GM21717 (cell line): ENCODE data around the gene SERTAD4.
"Not testable (repeated sequence)": the region's sequence is repeated elsewhere in the genome, so short reads cannot be mapped to it uniquely, and the experiment has no call there.

Experiments
- ATAC-seq: cut with Tn5 transposase; IDR thresholded peaks from one replicate; pipeline ENCODE4 v1.9.1; 2021; ENCODE audit warnings: mild to moderate bottlenecking, moderate library complexity; ENCODE audit not compliant: unreplicated experiment

Gene SERTAD4

DNA sequence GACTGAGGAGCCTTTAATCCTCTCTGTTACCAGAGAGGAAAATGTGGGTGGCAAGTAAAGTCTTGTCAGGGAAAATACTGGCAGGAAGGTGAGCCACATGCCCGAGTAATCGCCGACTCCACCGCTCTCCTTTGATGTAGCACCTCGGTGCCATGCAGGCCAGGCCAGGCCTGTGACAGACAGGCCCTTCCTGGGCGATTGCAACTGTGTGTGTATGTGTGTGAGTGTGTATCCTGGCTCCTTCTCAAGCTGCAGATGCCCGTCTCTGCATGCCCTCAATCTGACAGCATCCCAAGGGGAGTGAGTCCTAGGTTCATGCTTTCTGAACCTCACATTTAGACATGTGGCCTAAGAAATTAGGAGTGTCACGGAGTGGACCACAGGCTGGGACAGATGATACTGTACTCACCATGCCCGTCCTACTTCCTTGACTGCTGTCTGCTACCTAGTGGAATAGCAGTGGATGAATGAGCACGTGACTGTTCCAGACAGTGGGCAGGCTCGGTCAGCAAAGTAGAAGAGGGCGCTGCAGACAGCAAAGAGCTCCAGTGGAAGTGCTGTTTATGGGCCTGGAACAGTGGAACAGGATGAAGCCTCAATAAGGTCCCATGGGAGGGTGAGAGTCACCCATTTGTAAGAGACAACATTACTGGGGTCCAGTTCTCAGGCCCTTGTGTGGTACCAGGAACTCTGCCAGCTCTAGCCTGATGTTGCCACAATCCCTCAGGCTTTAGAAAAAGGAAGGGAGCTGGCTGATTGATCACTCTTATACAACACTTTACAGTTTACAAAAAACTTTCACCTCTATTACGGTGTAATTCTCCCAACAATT is 25.3 kb downstream of the SERTAD4 start:
- ATAC-seq, result no peak

DNA sequence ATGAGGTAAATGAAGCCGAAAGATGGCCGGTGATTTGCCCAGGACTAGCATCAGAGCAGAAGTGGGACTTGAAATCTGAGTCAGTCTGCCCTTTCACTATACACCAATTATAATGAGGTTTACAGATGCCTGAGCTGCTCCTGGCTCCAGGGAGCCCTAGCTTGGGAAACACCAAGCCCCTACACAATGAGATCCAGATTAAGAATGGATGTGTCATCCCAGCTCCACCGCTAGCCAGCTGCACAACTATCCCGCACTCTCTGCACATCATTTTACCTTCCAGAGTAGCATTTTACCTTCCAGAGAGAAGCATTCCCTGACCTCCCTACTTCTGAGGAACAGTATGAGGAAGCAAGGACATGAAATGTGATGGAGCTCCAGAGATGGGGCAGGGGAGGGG is 27.0 kb downstream of the SERTAD4 start:
- ATAC-seq, result no peak

DNA sequence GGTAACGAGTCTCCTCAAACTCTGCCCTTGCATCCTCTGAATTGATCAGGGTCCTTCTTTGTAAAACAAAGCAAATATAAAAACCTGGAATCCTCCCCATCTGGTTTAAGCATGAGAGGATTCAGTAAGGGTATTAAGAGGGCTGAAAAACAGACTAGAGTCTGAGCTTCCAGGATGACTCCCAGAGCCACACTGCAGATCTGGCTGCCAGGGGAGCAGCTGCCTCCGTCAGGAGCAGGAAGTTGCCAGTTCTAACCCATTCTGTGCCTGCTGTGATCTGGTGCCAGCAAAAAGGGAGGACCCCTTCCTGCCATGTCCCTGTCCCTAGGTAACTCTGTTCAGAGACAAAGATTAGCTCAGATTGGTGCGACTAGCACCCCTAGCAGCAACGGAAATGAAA is 27.5 kb downstream of the SERTAD4 start:
- ATAC-seq, result no peak

DNA sequence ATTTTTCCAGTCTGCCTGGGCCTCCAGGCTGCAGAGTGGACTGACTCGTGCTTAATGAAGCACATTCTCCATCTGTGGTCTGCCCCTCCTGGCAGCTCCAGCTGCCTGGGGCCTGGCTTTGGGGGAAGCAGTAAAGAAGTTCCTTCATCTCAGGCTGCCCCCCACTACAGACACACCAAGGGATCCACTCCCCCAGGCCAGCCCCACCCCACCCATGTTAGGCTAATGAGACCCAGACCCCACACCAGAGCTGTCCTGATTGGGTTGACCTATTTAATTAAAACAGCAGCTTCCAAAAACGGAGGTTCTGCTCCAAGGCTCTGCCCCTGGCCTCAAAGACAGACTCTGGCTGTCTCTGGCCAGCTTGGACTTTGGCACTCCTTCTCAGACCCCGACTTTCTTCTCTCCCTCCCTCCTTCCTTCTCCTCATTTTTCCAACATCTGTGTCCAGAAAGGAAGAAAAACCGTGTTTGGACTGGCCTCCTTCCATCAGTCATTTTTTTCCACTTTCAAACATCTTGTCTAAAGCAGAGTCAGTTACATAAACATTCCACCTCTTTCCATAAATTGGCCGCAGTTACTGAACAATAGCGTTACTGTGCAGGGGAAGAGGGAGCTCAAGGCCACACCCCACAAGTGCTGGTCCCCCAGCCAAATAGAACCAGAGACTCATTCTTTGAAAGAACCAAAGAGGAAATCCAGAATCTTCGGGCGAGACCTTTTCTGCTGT is 29.7 kb downstream of the SERTAD4 start:
- no peak for ATAC-seq

DNA sequence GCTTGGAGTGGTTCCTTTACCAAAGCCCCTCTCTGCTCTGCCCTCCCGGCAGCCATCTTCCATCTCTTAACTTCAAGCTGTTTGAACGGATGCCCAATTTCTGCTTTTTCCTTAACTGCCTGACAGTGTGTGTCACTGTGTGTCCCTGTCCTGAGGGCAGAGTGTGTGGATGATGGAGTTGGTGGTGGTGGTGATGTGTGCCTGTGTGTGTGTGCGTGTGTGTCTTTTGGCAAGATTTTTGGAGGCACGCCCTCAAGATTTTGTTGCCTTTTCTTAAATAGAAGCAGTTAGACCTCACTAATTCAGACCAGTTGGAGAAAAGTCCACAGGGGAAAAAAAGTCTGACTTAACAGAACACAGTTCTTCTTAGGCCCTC is 30.3 kb downstream of the SERTAD4 start:
- no peak for ATAC-seq

DNA sequence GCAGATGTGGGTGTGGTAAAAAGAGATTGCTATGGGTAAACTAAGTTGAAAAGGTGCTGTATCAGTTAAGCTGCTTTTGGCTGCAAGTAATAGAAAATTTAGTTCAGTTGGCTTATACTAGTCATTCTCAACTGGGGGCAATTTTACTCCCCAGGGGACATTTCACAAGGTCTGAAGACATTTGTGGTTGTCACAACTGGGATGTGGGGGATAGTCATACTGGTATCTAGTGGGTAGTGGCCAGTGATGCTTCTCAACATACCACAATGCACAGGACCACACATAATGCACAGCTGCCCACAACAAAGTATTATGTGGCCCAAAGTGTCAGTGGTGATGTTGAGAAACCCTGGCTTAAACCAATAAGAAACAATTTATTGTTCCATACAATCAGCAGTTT is 31.4 kb downstream of the SERTAD4 start:
- ATAC-seq, result no peak

DNA sequence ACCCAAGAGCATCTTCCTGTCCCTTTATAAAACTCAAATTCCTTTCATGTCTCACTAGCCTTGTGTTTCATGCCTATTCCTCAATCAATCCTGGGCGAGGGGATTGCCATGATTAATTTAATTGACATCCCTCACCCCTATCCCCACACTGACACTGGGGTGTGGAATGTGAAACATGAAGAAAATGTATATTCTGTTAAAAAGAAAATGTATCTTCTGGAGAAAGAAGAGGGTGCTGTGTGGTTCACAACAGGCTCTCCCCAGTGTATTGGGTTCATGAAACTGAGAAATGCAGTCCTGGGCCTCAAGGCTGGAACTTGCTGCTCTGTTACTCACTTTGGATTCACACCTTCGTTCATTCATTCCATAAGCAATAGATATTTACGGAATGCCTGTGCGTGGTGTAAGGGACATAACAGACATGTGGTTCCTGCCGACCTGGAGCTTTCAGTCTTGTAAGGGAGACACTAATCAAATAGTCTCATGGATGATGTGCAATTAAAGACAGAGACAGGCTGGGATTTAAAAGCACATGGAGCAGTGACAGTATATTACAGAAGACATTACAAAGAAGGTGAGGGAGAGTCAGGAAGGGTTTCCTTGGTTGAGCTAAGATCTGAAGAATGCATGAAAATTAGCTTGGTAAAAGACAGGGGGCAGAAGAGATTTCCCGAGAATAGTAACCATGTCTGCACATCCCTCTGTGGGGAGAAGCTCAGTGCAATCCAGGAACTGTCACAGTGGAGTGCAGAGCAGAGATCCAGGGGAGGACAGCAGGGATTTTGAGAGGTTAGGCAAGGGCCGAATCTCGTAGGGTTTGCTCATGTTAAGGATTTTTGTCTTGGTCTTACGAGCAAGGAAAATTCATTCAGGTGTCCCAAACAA is 32.1 kb downstream of the SERTAD4 start:
- no peak for ATAC-seq

DNA sequence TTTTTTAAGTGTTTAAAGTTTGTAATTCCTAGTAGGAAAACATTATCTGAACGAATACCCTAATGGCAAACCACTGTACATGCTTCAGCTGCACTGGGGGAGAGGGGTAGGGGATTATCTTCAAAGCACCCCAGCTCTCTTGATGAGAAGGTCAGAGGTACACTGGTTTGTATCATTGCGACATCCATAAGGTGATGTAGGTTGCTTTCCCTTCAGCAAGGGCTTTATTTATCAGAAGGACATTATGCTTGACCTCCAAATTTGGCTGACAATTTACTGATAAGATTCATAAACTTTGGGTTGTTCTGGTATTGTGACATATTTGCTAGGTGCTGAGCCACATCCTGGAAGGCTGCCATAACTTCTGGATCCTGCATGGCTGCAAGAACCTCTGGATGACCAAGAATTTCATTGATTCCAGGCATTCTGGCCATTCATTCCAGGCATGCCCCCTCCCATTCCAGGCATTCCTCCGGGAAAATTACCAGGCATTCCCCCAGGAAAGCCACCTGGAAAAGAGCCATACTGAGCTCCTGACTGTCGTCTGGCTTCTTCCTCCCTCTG is 32.9 kb downstream of the SERTAD4 start:
- not testable (repeated sequence) for ATAC-seq

DNA sequence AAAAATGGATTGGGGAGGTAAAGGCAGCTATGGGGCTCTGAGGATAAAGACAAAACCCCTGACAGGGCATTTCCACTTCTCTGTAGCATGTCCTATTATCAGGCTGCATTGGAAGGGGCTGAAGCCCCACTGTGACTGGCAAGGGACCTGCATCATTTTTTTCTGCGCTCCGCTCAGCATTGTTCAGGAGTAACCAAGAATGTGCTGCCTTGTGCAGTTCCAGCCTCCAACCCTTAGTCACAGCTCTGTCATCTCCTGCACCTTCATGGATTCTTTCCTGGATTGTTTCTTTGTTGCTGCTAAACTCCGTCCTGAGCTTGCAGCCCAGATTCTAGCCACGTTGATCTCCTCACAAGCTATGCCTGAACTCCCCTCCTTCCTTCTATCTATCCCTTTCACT is 37.4 kb downstream of the SERTAD4 start:
- ATAC-seq, result no peak

DNA sequence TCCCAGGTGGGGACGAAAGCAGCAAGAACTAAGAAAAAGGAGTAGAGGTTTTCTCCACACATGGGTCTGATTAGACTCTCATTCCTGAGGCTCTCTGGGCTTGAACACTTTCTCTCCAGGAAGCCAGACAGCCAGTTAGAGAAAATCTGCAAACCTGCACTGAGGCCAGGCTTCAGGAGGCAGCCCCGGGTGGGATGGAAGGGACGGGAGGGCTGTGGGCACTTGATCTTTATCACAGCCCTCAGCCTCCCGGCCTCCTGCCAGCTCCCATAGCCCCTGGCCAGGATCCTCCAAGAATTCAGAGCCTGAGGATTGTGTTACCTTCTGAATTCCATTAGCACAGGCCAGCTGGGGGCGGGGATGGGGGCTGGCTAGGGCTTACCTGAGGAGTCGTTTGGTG is 40.1 kb downstream of the SERTAD4 start:
- ATAC-seq, result no peak

DNA sequence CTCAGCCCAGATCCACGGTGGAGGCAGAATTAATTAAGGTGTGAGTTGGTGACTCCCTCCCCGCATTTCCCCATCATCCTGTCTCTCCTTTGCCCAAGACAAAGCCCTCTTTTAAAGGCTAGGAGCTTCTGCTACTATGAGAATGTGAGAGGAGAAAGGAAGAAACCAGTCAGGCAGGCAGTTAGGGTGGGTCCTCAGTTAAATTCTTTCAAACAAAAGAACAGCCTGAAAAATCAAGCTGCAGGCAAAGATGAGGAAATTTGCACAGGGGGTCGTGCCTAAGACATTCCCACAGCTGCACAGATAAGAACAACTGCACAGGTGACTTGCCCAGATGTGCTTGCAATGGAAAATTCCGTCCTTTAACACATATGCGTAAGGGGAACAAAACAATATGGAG is 47.6 kb downstream of the SERTAD4 start:
- no peak for ATAC-seq

DNA sequence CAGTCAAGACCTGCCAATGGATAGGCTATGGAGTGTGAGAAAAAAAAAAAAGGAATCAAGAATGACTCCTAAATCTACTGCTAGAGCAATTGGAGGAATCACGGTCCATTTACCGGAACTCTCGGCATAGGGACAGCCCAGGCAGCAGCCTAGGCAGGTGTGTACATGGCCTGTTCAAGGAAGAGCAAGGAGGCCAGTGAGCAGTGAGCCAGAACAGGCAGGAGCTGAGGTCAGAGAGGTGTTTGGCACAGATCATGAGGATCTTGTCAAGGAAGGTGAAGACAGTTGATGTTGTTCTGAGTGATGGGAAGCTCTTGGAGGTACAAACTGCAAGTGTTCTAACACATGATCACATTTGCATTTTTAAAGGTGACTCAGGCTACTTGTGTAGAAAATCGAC is 55.5 kb downstream of the SERTAD4 start:
- no peak for ATAC-seq

DNA sequence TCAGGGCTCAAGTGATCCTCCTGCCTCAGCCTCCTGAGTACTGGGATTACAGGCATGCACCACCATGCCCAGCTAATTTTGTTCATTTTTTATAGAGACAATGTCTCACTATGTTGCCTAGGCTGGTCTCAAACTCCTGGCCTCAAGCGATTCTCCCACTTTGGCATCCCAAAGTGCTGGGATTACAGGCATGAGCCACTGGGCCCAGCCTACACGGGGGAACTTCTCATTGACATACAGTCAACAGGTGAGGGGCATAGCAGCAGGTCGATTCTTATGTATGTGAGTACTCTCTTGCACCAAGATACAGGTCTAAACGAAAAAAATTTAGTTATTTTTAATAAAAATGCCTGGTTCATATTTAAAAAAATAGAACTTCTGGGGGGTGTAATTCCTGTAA is 56.7 kb downstream of the SERTAD4 start:
- no peak for ATAC-seq

DNA sequence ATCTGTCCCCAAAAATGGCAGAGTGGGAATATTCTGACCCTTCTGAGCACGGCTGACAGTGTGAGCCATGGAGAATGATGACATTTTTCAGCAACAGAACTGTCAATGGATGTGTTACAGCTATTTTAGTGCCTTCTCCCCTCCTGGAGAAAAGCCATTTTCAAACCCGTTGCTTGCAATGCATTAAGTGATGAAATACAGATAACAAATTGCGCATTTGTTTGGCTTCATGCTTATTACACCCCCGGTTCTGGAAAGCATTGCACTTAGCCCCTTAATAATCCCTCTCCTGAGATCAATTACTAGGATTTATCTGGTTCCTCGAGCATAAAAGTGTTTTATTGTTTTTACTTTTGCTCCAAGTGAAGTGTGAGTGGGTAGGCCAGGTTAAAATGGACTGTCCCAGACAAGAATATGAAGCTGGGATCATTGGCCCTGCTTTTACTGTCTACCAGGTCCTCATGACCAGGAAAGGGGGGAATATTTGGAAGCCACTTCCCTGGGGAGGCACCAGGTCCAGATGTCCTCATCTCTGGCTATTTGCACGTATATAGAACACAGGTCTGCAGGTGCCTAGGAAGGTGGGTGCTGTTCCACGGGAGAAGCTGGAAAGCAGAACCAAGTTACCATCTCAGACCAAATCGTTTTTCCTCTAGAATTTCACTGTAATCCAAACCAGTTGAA is 58.6 kb downstream of the SERTAD4 start:
- ATAC-seq, result no peak

DNA sequence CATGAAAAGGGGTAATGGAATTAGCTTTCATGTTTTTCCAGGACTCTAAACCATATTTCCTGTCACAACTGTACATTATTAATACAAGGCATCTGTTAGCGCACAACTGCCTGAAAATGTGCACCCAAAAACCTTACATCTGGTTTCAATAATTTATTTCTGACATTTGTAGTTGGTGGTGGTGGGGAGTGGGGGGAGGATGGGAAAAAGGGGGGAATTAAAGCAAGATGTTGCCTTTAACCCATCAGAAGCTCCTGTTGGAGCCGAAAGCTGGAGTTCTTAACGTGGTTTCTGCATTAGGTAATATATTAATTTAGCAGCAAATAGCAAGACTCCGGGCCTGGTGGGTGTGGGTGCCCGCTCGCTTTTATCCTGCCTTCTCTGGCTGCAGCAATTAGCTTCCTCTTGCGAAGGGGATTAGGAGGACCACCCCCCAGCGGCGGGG is 59.2 kb downstream of the SERTAD4 start:
- no peak for ATAC-seq

DNA sequence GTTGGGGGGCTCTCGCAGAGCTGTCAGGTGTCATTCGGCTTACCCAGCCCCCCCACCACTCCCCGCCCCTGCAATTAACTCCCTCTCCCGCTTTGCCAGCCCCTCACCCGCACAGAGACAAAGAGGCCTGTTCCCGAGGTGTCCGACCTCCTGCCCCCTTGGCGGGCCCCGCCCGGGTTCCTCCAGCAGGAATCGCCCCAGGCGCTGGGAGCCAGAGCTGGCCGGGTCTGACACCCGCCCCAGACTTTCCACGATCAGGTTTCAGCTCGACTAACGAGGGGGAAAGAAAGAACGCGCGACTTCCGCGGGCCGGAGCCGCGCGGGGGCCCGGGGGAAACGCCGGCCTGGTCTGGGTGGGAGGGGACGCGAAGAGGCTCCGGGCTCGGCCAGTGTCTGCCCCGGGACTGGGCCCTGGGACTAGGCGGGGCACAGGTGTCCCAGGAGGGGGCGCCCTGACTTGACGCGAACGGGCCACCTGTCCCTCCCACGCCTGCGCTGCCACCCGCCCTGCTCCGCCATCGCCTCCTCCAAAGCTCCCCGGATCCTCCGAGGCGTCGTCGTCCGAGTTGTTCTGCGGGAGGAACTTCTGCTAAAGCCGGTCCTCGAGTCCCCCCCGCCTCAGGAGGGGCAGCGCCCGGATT is 59.8 kb downstream of the SERTAD4 start:
- ATAC-seq, result no peak

DNA sequence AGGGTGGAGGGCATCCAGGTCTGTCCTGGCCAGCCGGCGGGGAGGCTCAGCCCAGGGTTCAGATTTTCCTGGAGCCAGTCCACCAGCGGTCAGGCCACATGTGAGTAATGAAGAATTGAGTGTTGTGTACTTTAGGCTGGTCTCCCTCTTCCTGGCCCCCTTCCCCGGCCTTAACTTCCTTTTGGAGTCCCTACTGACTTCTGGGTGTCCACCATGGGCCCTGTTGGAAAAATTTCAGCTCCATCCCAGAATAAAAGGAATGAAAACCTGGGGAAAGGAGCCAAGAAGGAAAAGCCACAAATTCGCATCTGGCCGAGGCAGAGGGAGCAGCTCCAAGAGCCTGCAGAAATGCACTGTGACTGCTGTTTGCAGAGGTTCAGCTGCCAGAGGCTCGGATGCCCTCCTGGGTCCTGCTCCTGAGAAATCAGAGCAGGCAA is 60.6 kb downstream of the SERTAD4 start:
- no peak for ATAC-seq

DNA sequence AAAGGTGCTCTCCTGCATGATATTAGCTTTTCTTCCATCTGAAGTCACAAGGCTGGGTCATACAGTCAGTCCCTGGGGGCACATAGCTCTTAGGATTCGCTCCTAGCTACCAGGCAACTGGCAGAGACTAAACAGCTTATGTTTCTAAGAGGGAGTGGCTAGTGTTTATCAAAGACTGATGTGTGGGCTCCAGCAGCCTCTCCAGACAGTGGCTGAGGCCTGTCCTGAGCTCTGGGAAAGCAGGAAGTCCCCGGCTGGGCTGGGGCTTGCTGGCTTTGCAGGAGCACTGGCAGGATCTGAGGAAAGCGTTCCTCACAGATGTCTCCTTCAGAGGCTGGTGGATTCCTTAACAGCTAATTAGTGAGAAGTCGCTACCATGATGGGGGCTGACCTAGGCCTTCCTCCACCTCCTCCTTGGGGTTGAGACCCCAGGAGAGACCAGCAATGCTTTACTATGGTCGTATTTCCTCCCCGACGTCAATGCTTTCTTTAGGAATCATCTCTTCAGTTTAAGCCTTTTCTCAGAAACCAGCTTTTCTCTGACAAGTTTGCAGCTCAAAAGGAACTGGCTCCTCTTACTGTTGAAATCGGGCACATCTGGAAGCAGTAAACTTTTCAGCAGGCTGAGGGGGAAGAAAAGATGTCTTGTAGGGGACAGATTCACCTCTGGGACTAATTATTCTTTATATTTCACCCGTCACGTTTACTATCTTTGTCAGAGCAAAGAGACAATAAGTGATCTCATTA is 62.6 kb downstream of the SERTAD4 start:
- ATAC-seq, result no peak
